KBM-7 (cell line): Measurements from ENCODE around the gene CAMTA1.
"Not testable (repeated sequence)": the region's sequence is repeated elsewhere in the genome, so short reads cannot be mapped to it uniquely, and the experiment has no call there.

Source experiments
- DNase-seq: peaks from one replicate; pipeline ENCODE4 v3.0.0-alpha.2; 2015
- in situ Hi-C: fragments of 300-500 bp; cut with MboI; formaldehyde crosslinking; loops from 2 replicates; pipeline ENCODE4 v1.14.3; 2020; ENCODE audit warnings: low sequenced_read_pairs, low pct_unique_long_range_greater_than_20kb, mixed read lengths

CAMTA1 gene

GRCh38 chr1:7127322-7128075 is 342.2 kb downstream of the CAMTA1 start:
- peak; percentile 46 for DNase-seq
- in situ Hi-C loops, result no loop called here

- DNase-seq, result no peak
- in situ Hi-C loops, result no loop called here
Observed at GRCh38 chr1:7128293-7128692, 343.0 kb downstream of the CAMTA1 start.

GRCh38 chr1:7130127-7130526 is 344.9 kb downstream of the CAMTA1 start:
- DNase-seq, result no peak

GRCh38 chr1:7135493-7135892 is 350.2 kb downstream of the CAMTA1 start:
- DNase-seq, result no peak
- in situ Hi-C loops, result no loop called here

More at GRCh38 chr1:7130127-7130526, 344.9 kb downstream of the CAMTA1 start:
- in situ Hi-C loops, result no loop called here

- DNase-seq, result no peak
- in situ Hi-C loops, result no loop called here
Observed at GRCh38 chr1:7136166-7136953, 351.1 kb downstream of the CAMTA1 start.

- in situ Hi-C loops, result no loop called here
- DNase-seq, result no peak
Observed at GRCh38 chr1:7140251-7140650, 355.0 kb downstream of the CAMTA1 start.

- in situ Hi-C loops, result no loop called here
- DNase-seq, result no peak
Observed at GRCh38 chr1:7145947-7146346, 360.7 kb downstream of the CAMTA1 start.

GRCh38 chr1:7146710-7147109 is 361.5 kb downstream of the CAMTA1 start:
- no peak for DNase-seq
- in situ Hi-C loops, result no loop called here

GRCh38 chr1:7147581-7148282 is 362.5 kb downstream of the CAMTA1 start:
- DNase-seq, in situ Hi-C loops: not testable (repeated sequence)

GRCh38 chr1:7149080-7149838 is 364.0 kb downstream of the CAMTA1 start:
- no peak for DNase-seq
- in situ Hi-C loops, result no loop called here

GRCh38 chr1:7150724-7151280 is 365.5 kb downstream of the CAMTA1 start:
- no peak for DNase-seq

GRCh38 chr1:7151978-7152377 is 366.7 kb downstream of the CAMTA1 start:
- in situ Hi-C loops, result no loop called here
- no peak for DNase-seq

More at GRCh38 chr1:7150724-7151280, 365.5 kb downstream of the CAMTA1 start:
- in situ Hi-C loops, result no loop called here

GRCh38 chr1:7152655-7153054 is 367.4 kb downstream of the CAMTA1 start:
- in situ Hi-C loops, result no loop called here
- no peak for DNase-seq

GRCh38 chr1:7153464-7153863 is 368.2 kb downstream of the CAMTA1 start:
- in situ Hi-C loops, result no loop called here
- no peak for DNase-seq

- no peak for DNase-seq
- in situ Hi-C loops, result no loop called here
Observed at GRCh38 chr1:7159116-7159781, 374.0 kb downstream of the CAMTA1 start.

GRCh38 chr1:7168554-7168953 is 383.3 kb downstream of the CAMTA1 start:
- in situ Hi-C loops, DNase-seq: not testable (repeated sequence)

- in situ Hi-C loops, result no loop called here
- no peak for DNase-seq
Observed at GRCh38 chr1:7171168-7171567, 385.9 kb downstream of the CAMTA1 start.

GRCh38 chr1:7171574-7171973 is 386.3 kb downstream of the CAMTA1 start:
- no peak for DNase-seq
- in situ Hi-C loops, result no loop called here
